Smooth muscle cell (in vitro differentiated cells): ENCODE data around the gene TARBP1. TPM values are rescaled to one million over a fixed set of nuclear protein-coding genes. Genes with fewer than 3 reads are reported as not detected.

Experiments used
- DNase-seq: peaks from one replicate; lab custom pipeline; 2025; ENCODE audit not compliant: unreplicated experiment; lab: John Stamatoyannopoulos, UW
- H2AFZ ChIP-seq: fragments of 200-600 bp; sonication (generic); 2 replicates; pipeline ENCODE4 v1.6.0; 2016; ENCODE audit warnings: antibody characterized with exemption, low read depth, mild to moderate bottlenecking
- H3F3A ChIP-seq: fragments of 200-600 bp; sonication (generic); 2 replicates; pipeline ENCODE4 v1.6.0; 2017; ENCODE audit warnings: antibody characterized with exemption, low read depth
- H3K27ac ChIP-seq: fragments of 200-600 bp; sonication (generic); 2 replicates; pipeline ENCODE4 v1.5.1; 2016; ENCODE audit warnings: low read depth, mild to moderate bottlenecking
- H3K27me3 ChIP-seq: fragments of 200-600 bp; sonication (generic); 2 replicates; pipeline ENCODE4 v1.6.1; 2016; ENCODE audit warnings: low read depth, mild to moderate bottlenecking
- H3K36me3 ChIP-seq: fragments of 200-600 bp; sonication (generic); 2 replicates; pipeline ENCODE4 v1.5.1; 2016; ENCODE audit warnings: low read depth
- H3K4me1 ChIP-seq: fragments of 200-600 bp; sonication (generic); 2 replicates; pipeline ENCODE4 v1.5.1; 2016; ENCODE audit warnings: low read depth
- H3K4me2 ChIP-seq: fragments of 200-600 bp; sonication (generic); 2 replicates; pipeline ENCODE4 v1.6.0; 2016; ENCODE audit warnings: mild to moderate bottlenecking
- H3K4me3 ChIP-seq: fragments of 200-600 bp; sonication (generic); 2 replicates; pipeline ENCODE4 v1.5.1; 2016; ENCODE audit warnings: mild to moderate bottlenecking
- H3K79me2 ChIP-seq: fragments of 200-600 bp; sonication (generic); 2 replicates; pipeline ENCODE4 v1.6.0; 2016; ENCODE audit warnings: low read depth, mild to moderate bottlenecking
- H3K9ac ChIP-seq: fragments of 200-600 bp; sonication (generic); 2 replicates; pipeline ENCODE4 v1.6.0; 2016; ENCODE audit warnings: low read depth
- H3K9me3 ChIP-seq: fragments of 200-600 bp; sonication (generic); replicated peaks from 2 replicates; pipeline ENCODE4 v1.5.1; 2016; ENCODE audit warnings: low read depth
- H4K20me1 ChIP-seq: fragments of 200-600 bp; sonication (generic); 2 replicates; pipeline ENCODE4 v1.6.0; 2016; ENCODE audit warnings: low read depth
- CTCF ChIP-seq: fragments of 200-600 bp; sonication (generic); IDR thresholded peaks from 2 replicates; pipeline ENCODE4 v1.5.1; 2017; ENCODE audit warnings: borderline replicate concordance, mild to moderate bottlenecking, antibody characterized with exemption; ENCODE audit not compliant: insufficient read depth, poor library complexity, severe bottlenecking
- WGBS: methylation state at CpG from one replicate; pipeline ENCODE4 v1.1.7; 2016; ENCODE audit warnings: low lambda C conversion rate; 5-methylcytosine and 5-hydroxymethylcytosine counted together
- polyA plus RNA-seq: library from polyadenylated mRNA; unstranded; fragments of >200 nt; fragmentation: Nextera tagmentation; extraction: Ambion mirVana; gene quantifications from 2 replicates; pipeline ENCODE4 v1.2.1, GENCODE V29; 2016
- total RNA-seq: library from RNA; depleted of rRNA; stranded (reverse); fragments of >200 nt; gene quantifications from 2 replicates; pipeline ENCODE4 v1.2.3, GENCODE V29; 2014

The TARBP1 gene
- total and polyA plus RNA-seq, 2 experiments from 2014 or later = 6.1 to 28.9 TPM

GRCh38 chr1:234429434-234429806 is 49.6 kb downstream of the TARBP1 start:
- DNase-seq = no peak
- Histone ChIP-seq H3K27me3 (no peaks in the 10 kb centered on the region), H2AFZ (no peak overlapping the region), H3K4me1 (no peaks in the 10 kb centered on the region), H4K20me1 (no peaks in the 10 kb centered on the region), H3K4me2 (no peak overlapping the region), H3K9me3 (no peaks in the 10 kb centered on the region), H3K36me3 (peaks cover 5% of the 10 kb centered on the region), H3K9ac (no peak overlapping the region), H3K4me3 (no peak overlapping the region), H3K27ac (no peak overlapping the region), H3F3A (no peaks in the 10 kb centered on the region), H3K79me2 (no peaks in the 10 kb centered on the region)
- 96% methylated on average over 5 of the region's 5 CpGs for WGBS
- no peak for TF ChIP-seq CTCF

- Histone ChIP-seq H3K4me2 (no peak overlapping the region), H3K9ac (no peak overlapping the region), H3K4me3 (no peak overlapping the region), H2AFZ (no peak overlapping the region), H4K20me1 (no peaks in the 10 kb centered on the region), H3K36me3 (peaks cover 5% of the 10 kb centered on the region), H3K27ac (no peak overlapping the region), H3K27me3 (no peaks in the 10 kb centered on the region), H3K79me2 (no peaks in the 10 kb centered on the region), H3K4me1 (no peaks in the 10 kb centered on the region), H3F3A (no peaks in the 10 kb centered on the region), H3K9me3 (no peaks in the 10 kb centered on the region)
- no peak for TF ChIP-seq CTCF
- WGBS = 89% methylated on average over 8 of the region's 8 CpGs
- no peak for DNase-seq
Measured at GRCh38 chr1:234427950-234428646, 50.9 kb downstream of the TARBP1 start.

GRCh38 chr1:234413990-234414389 is 65.0 kb downstream of the TARBP1 start:
- Histone ChIP-seq H3K9ac (no peak overlapping the region), H2AFZ (no peak overlapping the region), H3K4me3 (no peak overlapping the region), H3K27me3 (no peaks in the 10 kb centered on the region), H3K27ac (no peak overlapping the region), H4K20me1 (no peaks in the 10 kb centered on the region), H3K36me3 (no peaks in the 10 kb centered on the region), H3F3A (no peaks in the 10 kb centered on the region), H3K79me2 (no peaks in the 10 kb centered on the region), H3K9me3 (no peaks in the 10 kb centered on the region), H3K4me2 (no peak overlapping the region), H3K4me1 (no peaks in the 10 kb centered on the region)
- DNase-seq = no peak
- TF ChIP-seq CTCF = no peak
- 89% methylated on average over 4 of the region's 4 CpGs for WGBS

- no peak overlapping the region for H3K4me3 ChIP-seq
- H3K36me3 ChIP-seq = no peaks in the 10 kb centered on the region
- no peak overlapping the region for H3K27ac ChIP-seq
- no peak for TF ChIP-seq CTCF
- no peaks in the 10 kb centered on the region for H3K4me1 ChIP-seq
- no peaks in the 10 kb centered on the region for H3K79me2 ChIP-seq
- H3K4me2 ChIP-seq = no peak overlapping the region
- H2AFZ ChIP-seq = no peak overlapping the region
- H3K9ac ChIP-seq = no peak overlapping the region
- WGBS = 98% methylated on average over 9 of the region's 9 CpGs
- no peaks in the 10 kb centered on the region for H3F3A ChIP-seq
- H3K27me3 ChIP-seq = no peaks in the 10 kb centered on the region
- no peak for DNase-seq
- no peaks in the 10 kb centered on the region for H3K9me3 ChIP-seq
- no peaks in the 10 kb centered on the region for H4K20me1 ChIP-seq
Measured at GRCh38 chr1:234413485-234413884, 65.5 kb downstream of the TARBP1 start.
